SH-SY5Y (cell line): Measurements from ENCODE around the gene SETD5.

Experiments used
- GATA2 ChIP-seq: IDR thresholded peaks from 2 replicates; pipeline ENCODE4 v1.6.1; 2011; ENCODE audit warnings: mild to moderate bottlenecking, low read depth, low read length
- GATA3 ChIP-seq: IDR thresholded peaks from 2 replicates; pipeline ENCODE4 v1.6.1; 2011; ENCODE audit warnings: low read depth, mild to moderate bottlenecking, low read length, moderate library complexity

- TF ChIP-seq GATA3 = no peak
- TF ChIP-seq GATA2 = no peak
These were observed 27.9 kb upstream of the SETD5 start for GRCh38 chr3:9369508-9369907.
